Heart right ventricle (tissue), 16 donors: ENCODE data around the gene CPZ. TPM values are rescaled to one million over a fixed set of nuclear protein-coding genes. Genes with fewer than 3 reads are reported as not detected.

Experiments used
- ATAC-seq, 8 donors: fragments of 200-7000 bp; cut with Tn5 transposase; one replicate each; pipeline ENCODE4 v1.9.1; 2020; ENCODE audit warnings: mild to moderate bottlenecking in 8 of 8, moderate library complexity in 8 of 8, moderate number of reproducible peaks in 1 of 8
- DNase-seq, 2 donors: peaks; one replicate each; pipeline ENCODE4 v3.0.0-alpha.2; 2020
- H3K27ac ChIP-seq, 10 donors: fragments of 200-600 bp; sonication (generic) in 2 of 10; one replicate each; pipeline versions ENCODE4 v1.5.0 to v1.8.0; 2020 to 2022; ENCODE audit warnings: mild to moderate bottlenecking in 3 of 10
- H3K27me3 ChIP-seq, 7 donors: fragments of 200-600 bp; one replicate each; pipeline ENCODE4 v1.8.0; 2021 to 2022; ENCODE audit warnings: mild to moderate bottlenecking in 2 of 7
- H3K36me3 ChIP-seq, 9 donors: fragments of 200-600 bp; sonication (generic) in 1 of 9; one replicate each; pipeline versions ENCODE4 v1.5.0 to v1.8.0; 2020 to 2022; ENCODE audit warnings: mild to moderate bottlenecking in 2 of 9
- H3K4me1 ChIP-seq, 9 donors: fragments of 200-600 bp; sonication (generic) in 1 of 9; one replicate each; pipeline versions ENCODE4 v1.5.0 to v1.8.0; 2020 to 2022; ENCODE audit warnings: mild to moderate bottlenecking in 4 of 9
- H3K4me3 ChIP-seq, 10 donors: fragments of 200-600 bp; sonication (generic) in 2 of 10; one replicate each; pipeline versions ENCODE4 v1.5.0 to v1.8.0; 2020 to 2022; ENCODE audit warnings: mild to moderate bottlenecking in 7 of 10, moderate library complexity in 2 of 10
- H3K9me3 ChIP-seq, 11 donors: fragments of 200-600 bp in 10 of 11; sonication (generic) in 2 of 11; one replicate each; pipeline versions ENCODE4 v1.5.0 to v1.8.0; 2013 to 2022; ENCODE audit warnings: mild to moderate bottlenecking in 2 of 11, control low read depth in 1 of 11, moderate library complexity in 1 of 11
- CTCF ChIP-seq, 9 donors: fragments of 200-600 bp; sonication (generic) in 2 of 9; IDR thresholded peaks; one replicate each; pipeline versions ENCODE4 v1.5.0 to v1.8.0; 2021 to 2022; ENCODE audit warnings: antibody characterized with exemption in 9 of 9, mild to moderate bottlenecking in 5 of 9, moderate library complexity in 1 of 9
- WGBS, 2 donors: extraction: QIAGEN DNeasy Blood & Tissue Kit; methylation state at CpG; one replicate each; pipeline ENCODE4 v1.1.7; 2013; ENCODE audit warnings: inconsistent platforms in 1 of 2; 5-methylcytosine and 5-hydroxymethylcytosine counted together
- intact Hi-C, 10 donors: fragments of 100-400 bp; cut with DNase I; formaldehyde crosslinking; loops; one replicate each; pipeline versions ENCODE4 v1.11.1 to v1.14.2; 2022
- polyA plus RNA-seq, 2 donors: library from polyadenylated mRNA; stranded (reverse); fragments of 200-250 nt; gene quantifications; one replicate each; pipeline ENCODE4 v1.2.3, GENCODE V29; 2013
- total RNA-seq, 10 donors: library from RNA; stranded (reverse); fragmentation: NEBNext Ultra II Directional in 3 of 10; extraction: Animal tissue kit (Norgen Biotek cat#: 25700) in 3 of 10; gene quantifications; one replicate each; pipeline versions ENCODE4 v1.2.1 to v1.2.4, GENCODE V29; 2021 to 2023
- donor health status: Arrhythmogenic right ventricular cardiomyopathy.
- donor health status: ischemic (EF 13 %, LVEDD 7.1; RV severe dilation, severe dysfunction).
- donor health status: healthy with polysubstance abuse.
- donor health status: DM: no; HTN: yes; CAD: no.
- donor health status: DM: no; HTN: no; CAD: no.
- donor health status: ischemic (EF 25% LVEDD 6.9; RV normal size, moderate dysfunction).
- donor health status: ischemic (EF 25% LVEDD 5.7; RV mildly dilated, moderate dysfunction).
- donor health status: healthy.
- donor health status: DM: yes; HTN: yes; CAD: no.
- donor health status: Ischemic cardiomyopathy.
- donor health status: ischemic (EF 35%, LVEDD 5.7; RV mildly dilated, moderate dysfunction).
- donor health status: nonischemic (EF 11% LVEDD 7.7; RV severe dilation, severe dysfunction).
- donor health status: DM: yes; HTN: yes; CAD: no.
- donor health status: PGD.
- donor health status: ischemic (EF 29% LVEDD 5.4; RV normal size, mild dysfunction).
- donor health status: nonischemic (EF 23%, LVEDD 6.1; RV moderate dilation, normal function).

CPZ gene
- total and polyA plus RNA-seq, 12 donors = 0.12 to 0.85 (median 0.70) TPM; not detected in 5

GRCh38 chr4:8606966-8607365, 14.4 kb downstream of the CPZ start:
- ATAC-seq = no peak
- intact Hi-C loops = loop anchor here in 9 of 10 donors (5.0 to 10.0 kb wide), 2 partner anchors 308 to 310 kb away; no protein-coding TSS in a partner anchor
- Histone ChIP-seq H3K27ac (no peak overlapping the region), H3K27me3 (peaks cover 0 to 51% (median 22%) of the 10 kb centered on the region in 7 donors), H3K36me3 (no peaks in the 10 kb centered on the region), H3K4me3 (no peak overlapping the region), H3K9me3 (no peaks in the 10 kb centered on the region), H3K4me1 (peaks cover 0 to 32% (median 11%) of the 10 kb centered on the region in 9 donors)
- WGBS, 2 donors = 72 to 75% methylated on average over 10 of the region's 10 CpGs
- DNase-seq = no peak
- no peak for TF ChIP-seq CTCF (IDR thresholded peaks at IDR 0.05)

- intact Hi-C loops = loop anchor here in 9 of 10 donors (5.0 to 10.0 kb wide), 2 partner anchors 307 to 309 kb away; no protein-coding TSS in a partner anchor
- ATAC-seq (peak in 4 of 8 donors; percentile 4 to 48 (median 31)), DNase-seq (peak in 1 of 2 donors; percentile 54)
These were observed 15.3 kb downstream of the CPZ start for GRCh38 chr4:8607603-8608481.

GRCh38 chr4:8608714-8609391, 16.3 kb downstream of the CPZ start:
- no peaks in the 10 kb centered on the region for H3K9me3 ChIP-seq
- H3K4me1 ChIP-seq = peaks cover 0 to 41% (median 16%) of the 10 kb centered on the region in 9 donors
- no peak overlapping the region for H3K4me3 ChIP-seq
- ATAC-seq = no peak
- intact Hi-C loops = loop anchor here in 9 of 10 donors (5.0 to 10.0 kb wide), 2 partner anchors 306 to 308 kb away; no protein-coding TSS in a partner anchor
- no peak for TF ChIP-seq CTCF (IDR thresholded peaks at IDR 0.05)
- H3K27ac ChIP-seq = no peak overlapping the region
- no peak for DNase-seq
- H3K36me3 ChIP-seq = no peaks in the 10 kb centered on the region
- H3K27me3 ChIP-seq = peaks cover 0 to 38% (median 14%) of the 10 kb centered on the region in 7 donors
- WGBS, 2 donors = 80 to 81% methylated on average over 5 of the region's 5 CpGs

More at GRCh38 chr4:8607603-8608481, 15.3 kb downstream of the CPZ start:
- H3K9me3 ChIP-seq = no peaks in the 10 kb centered on the region
- H3K27ac ChIP-seq = no peak overlapping the region
- TF ChIP-seq CTCF (IDR thresholded peaks at IDR 0.05) = peak; percentile 94 to 99 (median 98)
- H3K36me3 ChIP-seq = no peaks in the 10 kb centered on the region
- peaks cover 0 to 39% (median 15%) of the 10 kb centered on the region in 9 donors for H3K4me1 ChIP-seq
- peaks cover 0 to 47% (median 20%) of the 10 kb centered on the region in 7 donors for H3K27me3 ChIP-seq
- H3K4me3 ChIP-seq = no peak overlapping the region
- WGBS, 2 donors = 15 to 17% methylated on average over 42 of the region's 42 CpGs

GRCh38 chr4:8609406-8609805, 16.8 kb downstream of the CPZ start:
- no peak for TF ChIP-seq CTCF (IDR thresholded peaks at IDR 0.05)
- peaks cover 0 to 38% (median 14%) of the 10 kb centered on the region in 7 donors for H3K27me3 ChIP-seq
- peaks cover 0 to 41% (median 16%) of the 10 kb centered on the region in 9 donors for H3K4me1 ChIP-seq
- ATAC-seq (no peak), DNase-seq (no peak)
- no peaks in the 10 kb centered on the region for H3K9me3 ChIP-seq
- H3K36me3 ChIP-seq = no peaks in the 10 kb centered on the region
- 67 to 81% methylated on average over 6 of the region's 6 CpGs for WGBS, 2 donors
- no peak overlapping the region for H3K4me3 ChIP-seq
- intact Hi-C loops = loop anchor here in 9 of 10 donors (5.0 to 10.0 kb wide), 2 partner anchors 305 to 308 kb away; no protein-coding TSS in a partner anchor
- peak overlapping the region in 2 of 10 donors; percentile 10 to 80 for H3K27ac ChIP-seq
